ENCODE results near the gene TP53. TPM values are rescaled to one million over a fixed set of nuclear protein-coding genes. Genes with fewer than 3 reads are reported as not detected.

TP53 gene
- total and polyA plus RNA-seq, 9 of the 15 experiments (the other 6 are each of a cell fraction or from before 2014, with no cell fraction given) = 2.8 to 14.0 (median 7.1) TPM

DNA sequence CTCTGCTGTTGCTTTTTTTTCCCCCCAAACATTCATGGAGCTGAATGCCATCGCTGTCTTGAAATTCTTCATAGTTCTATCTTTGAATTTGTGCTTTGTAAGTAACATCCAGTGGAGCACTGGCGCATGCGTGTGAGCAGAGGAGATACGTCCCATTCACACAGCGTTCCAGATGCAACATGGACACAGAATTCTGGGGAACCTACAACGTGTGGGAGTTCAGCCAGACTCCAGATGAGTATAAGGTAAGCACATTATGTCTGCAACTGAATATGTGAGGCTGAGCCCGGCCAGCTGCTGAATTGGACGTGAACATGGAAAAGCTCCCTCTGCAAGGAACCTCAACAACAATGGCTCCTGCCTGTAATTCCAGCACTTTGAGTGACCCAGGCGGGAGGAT is 40.8 kb downstream of the TP53 start:
- ChIA-PET POLR2A (interaction anchor here (3.6 kb wide), 1 partner anchor 40 kb away, joined by 21 read pairs; the partner anchor contains the start of gene TP53), CTCF (ENCODE audit: low intra/inter-chr PET ratio) (no interaction called here)
- no peak overlapping the region for H3K4me3 ChIP-seq
- H3K79me2 ChIP-seq (ENCODE audit: control insufficient read depth, insufficient read depth, low read length) = no peaks in the 10 kb centered on the region
- H3K4me2 ChIP-seq (ENCODE audit: insufficient read depth, low read length) = no peak overlapping the region
- peaks cover 24 to 34% of the 10 kb centered on the region in 2 experiments; a peak in 4 of 5 replicates for H3K4me1 ChIP-seq (replicated peaks in 1 of 2; ENCODE audit: control insufficient read depth in 2 of 2, insufficient read depth in 2 of 2, low read length in 2 of 2)
- no peak overlapping the region for H3K27ac ChIP-seq (ENCODE audit: extremely low read depth, low read depth, low read length)
- 70% methylated on average over 8 of the region's 9 CpGs for WGBS (ENCODE audit: insufficient coverage, low coverage, missing lambda C conversion rate)
- TF ChIP-seq NRF1 (conservative IDR thresholded peaks at IDR 0.05 in 1 of 2, IDR thresholded peaks at IDR 0.05 in 1 of 2) = peak in 1 of 2 experiments; percentile 28; a peak in 1 of 4 replicates
- no peak for TF ChIP-seq SRF (CRISPR knock-in tag; IDR thresholded peaks at IDR 0.05)
- TF ChIP-seq MTA2 (IDR thresholded peaks at IDR 0.05; ENCODE audit: low read depth) = no peak
- TF ChIP-seq SAFB2 (IDR thresholded peaks at IDR 0.05; ENCODE audit: borderline replicate concordance, low read depth, low read length, severe bottlenecking) = no peak
- no peaks in the 10 kb centered on the region for H3K27me3 ChIP-seq (ENCODE audit: control insufficient read depth in 2 of 2, insufficient read depth in 2 of 2, low read length in 2 of 2)
- H3K9me1 ChIP-seq (ENCODE audit: control insufficient read depth, insufficient read depth, low read length) = no peaks in the 10 kb centered on the region
- no peak overlapping the region; a peak in 1 of 4 replicates for H3K9ac ChIP-seq (ENCODE audit: insufficient read depth in 1 of 2, low read depth in 2 of 2, low read length in 2 of 2)
- no peaks in the 10 kb centered on the region for H3K9me3 ChIP-seq (replicated peaks; ENCODE audit: control insufficient read depth, insufficient read depth, low read depth, low read length)
- H2AFZ ChIP-seq (ENCODE audit: low read depth, low read length) = peak overlapping the region; percentile 61
- FAIRE-seq (peak; percentile 29), ATAC-seq (no peak), DNase-seq (ENCODE audit: extremely low read depth in 1 of 4, low spot score in 3 of 4) (no peak)
- H4K20me1 ChIP-seq (replicated peaks; ENCODE audit: control insufficient read depth, insufficient read depth, low read length) = no peaks in the 10 kb centered on the region
- H3K36me3 ChIP-seq (ENCODE audit: control insufficient read depth, insufficient read depth, low read length) = no peaks in the 10 kb centered on the region
- no TSS peak for BruUV-seq (replicated peaks)
- intact Hi-C loops (cut with micrococcal nuclease) (no loop called here), in situ Hi-C loops (cut with MboI) (no loop called here)

DNA sequence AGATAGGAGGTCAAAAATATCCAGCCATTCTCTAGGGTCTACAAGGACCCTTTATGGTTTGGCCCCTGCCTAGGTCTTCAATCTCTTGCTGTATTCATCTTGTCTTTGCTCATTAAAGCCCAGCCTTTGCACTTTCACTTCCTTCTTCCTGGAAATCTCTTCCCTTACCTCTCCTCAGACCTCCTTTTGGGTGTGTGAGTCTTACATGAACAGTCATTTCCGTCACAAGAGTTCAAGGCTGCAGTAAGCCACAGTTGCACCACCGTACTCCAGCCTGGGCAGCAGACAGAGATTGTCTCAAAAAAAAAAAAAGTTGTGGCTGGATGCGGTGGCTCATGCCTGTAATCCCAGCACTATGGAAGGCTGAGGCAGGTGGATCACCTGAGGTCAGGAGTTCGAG is 42.5 kb downstream of the TP53 start:
- peaks cover 19 to 20% of the 10 kb centered on the region in 2 experiments; a peak in 4 of 5 replicates for H3K4me1 ChIP-seq (replicated peaks in 1 of 2; ENCODE audit: control insufficient read depth in 2 of 2, insufficient read depth in 2 of 2, low read length in 2 of 2)
- no peak overlapping the region for H3K27ac ChIP-seq (ENCODE audit: extremely low read depth, low read depth, low read length)
- peak in 1 of 4 experiments; percentile 2 for DNase-seq (ENCODE audit: extremely low read depth in 1 of 4, low spot score in 3 of 4)
- no peaks in the 10 kb centered on the region for H3K27me3 ChIP-seq (ENCODE audit: control insufficient read depth in 2 of 2, insufficient read depth in 2 of 2, low read length in 2 of 2)
- 0 out of 2 replicates have a peak, but pooled peaks have one; percentile 8 for TF ChIP-seq SPI1 (IDR thresholded peaks at IDR 0.05; ENCODE audit: borderline replicate concordance, low read depth, low read length)
- TF ChIP-seq, protein P1, sequence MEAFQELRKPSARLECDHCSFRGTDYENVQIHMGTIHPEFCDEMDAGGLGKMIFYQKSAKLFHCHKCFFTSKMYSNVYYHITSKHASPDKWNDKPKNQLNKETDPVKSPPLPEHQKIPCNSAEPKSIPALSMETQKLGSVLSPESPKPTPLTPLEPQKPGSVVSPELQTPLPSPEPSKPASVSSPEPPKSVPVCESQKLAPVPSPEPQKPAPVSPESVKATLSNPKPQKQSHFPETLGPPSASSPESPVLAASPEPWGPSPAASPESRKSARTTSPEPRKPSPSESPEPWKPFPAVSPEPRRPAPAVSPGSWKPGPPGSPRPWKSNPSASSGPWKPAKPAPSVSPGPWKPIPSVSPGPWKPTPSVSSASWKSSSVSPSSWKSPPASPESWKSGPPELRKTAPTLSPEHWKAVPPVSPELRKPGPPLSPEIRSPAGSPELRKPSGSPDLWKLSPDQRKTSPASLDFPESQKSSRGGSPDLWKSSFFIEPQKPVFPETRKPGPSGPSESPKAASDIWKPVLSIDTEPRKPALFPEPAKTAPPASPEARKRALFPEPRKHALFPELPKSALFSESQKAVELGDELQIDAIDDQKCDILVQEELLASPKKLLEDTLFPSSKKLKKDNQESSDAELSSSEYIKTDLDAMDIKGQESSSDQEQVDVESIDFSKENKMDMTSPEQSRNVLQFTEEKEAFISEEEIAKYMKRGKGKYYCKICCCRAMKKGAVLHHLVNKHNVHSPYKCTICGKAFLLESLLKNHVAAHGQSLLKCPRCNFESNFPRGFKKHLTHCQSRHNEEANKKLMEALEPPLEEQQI (IDR thresholded peaks at IDR 0.05) = no peak
- H3K4me3 ChIP-seq = no peak overlapping the region
- ATAC-seq = no peak
- H3K79me2 ChIP-seq (ENCODE audit: control insufficient read depth, insufficient read depth, low read length) = no peaks in the 10 kb centered on the region
- BruUV-seq (replicated peaks) = no TSS peak
- WGBS (ENCODE audit: insufficient coverage, low coverage, missing lambda C conversion rate) = 45% methylated on average over 3 of the region's 4 CpGs
- H2AFZ ChIP-seq (ENCODE audit: low read depth, low read length) = 0 out of 2 replicates have a peak overlapping the region, but pooled peaks have one; percentile 9
- intact Hi-C loops (cut with micrococcal nuclease) (no loop called here), in situ Hi-C loops (cut with MboI) (no loop called here)
- no peak for FAIRE-seq
- H3K36me3 ChIP-seq (ENCODE audit: control insufficient read depth, insufficient read depth, low read length) = no peaks in the 10 kb centered on the region
- ChIA-PET POLR2A (no interaction called here), CTCF (ENCODE audit: low intra/inter-chr PET ratio) (no interaction called here)
- H3K9me1 ChIP-seq (ENCODE audit: control insufficient read depth, insufficient read depth, low read length) = no peaks in the 10 kb centered on the region
- H3K4me2 ChIP-seq (ENCODE audit: insufficient read depth, low read length) = no peak overlapping the region
- H4K20me1 ChIP-seq (replicated peaks; ENCODE audit: control insufficient read depth, insufficient read depth, low read length) = no peaks in the 10 kb centered on the region
- H3K9ac ChIP-seq (ENCODE audit: insufficient read depth in 1 of 2, low read depth in 2 of 2, low read length in 2 of 2) = no peak overlapping the region; a peak in 1 of 4 replicates
- no peaks in the 10 kb centered on the region; the same call in 1 of the 2 replicates for H3K9me3 ChIP-seq (replicated peaks; ENCODE audit: control insufficient read depth, insufficient read depth, low read depth, low read length)
